Measurements from ENCODE around the gene RNF220. TPM values are rescaled to one million over a fixed set of nuclear protein-coding genes. Genes with fewer than 3 reads are reported as not detected.

Gene RNF220
- total and polyA plus RNA-seq, 2 of the 13 experiments (the other 11 are each of a cell fraction or from before 2014, with no cell fraction given) = 48.2 to 72.1 TPM

- Histone ChIP-seq H2AFZ (ENCODE audit: low read length) (no peak overlapping the region), H3K79me2 (ENCODE audit: insufficient read depth, low read length) (peaks cover 22% of the 10 kb centered on the region), H3K27ac (ENCODE audit: extremely low read length, insufficient read depth, low read length) (no peak overlapping the region), H3K9ac (ENCODE audit: insufficient read depth, low read depth, low read length) (no peak overlapping the region), H3K4me1 (ENCODE audit: insufficient read depth, low read length) (peaks cover 29% of the 10 kb centered on the region), H3K4me2 (ENCODE audit: low read depth, low read length) (no peak overlapping the region), H3K36me3 (replicated peaks in 1 of 2; ENCODE audit: control insufficient read depth in 1 of 2, insufficient read depth in 2 of 2, low read length in 2 of 2) (peaks cover 5 to 19% of the 10 kb centered on the region in 2 experiments; a peak in 4 of 5 replicates), H4K20me1 (ENCODE audit: insufficient read depth, low read length) (peaks cover 4% of the 10 kb centered on the region), H3K9me3 (ENCODE audit: low read length) (no peaks in the 10 kb centered on the region), H3K27me3 (ENCODE audit: control insufficient read depth in 1 of 2, insufficient read depth in 2 of 2, low read length in 2 of 2) (peaks cover 0 to 16% of the 10 kb centered on the region in 2 experiments; a peak in 2 of 5 replicates), H3K4me3 (replicated peaks in 1 of 3; ENCODE audit: insufficient read depth in 1 of 3, low read depth in 2 of 3, low read length in 3 of 3) (no peak overlapping the region)
- intact Hi-C loops (cut with micrococcal nuclease; ENCODE audit: unreplicated experiment) (no loop called here), in situ Hi-C loops (cut with HindIII; ENCODE audit: extremely low pct_ligation_motif_present, low pct_unique_long_range_greater_than_20kb) (no loop called here)
- FAIRE-seq (no peak), ATAC-seq (no peak), DNase-seq (ENCODE audit: low spot score) (no peak)
- 82% methylated on average over 10 of the region's 10 CpGs for WGBS (ENCODE audit: low lambda C conversion rate)
- POLR2A ChIA-PET = no interaction called here
- CTCF ChIA-PET (ENCODE audit: low intra/inter-chr PET ratio, low total read pairs) = no interaction called here
- no TSS peak for BruUV-seq (replicated peaks)
- TF ChIP-seq CEBPG (CRISPR knock-in tag; IDR thresholded peaks at IDR 0.05) = 0 out of 2 replicates have a peak, but pooled peaks have one; percentile 5
- TF ChIP-seq CEBPB (IDR thresholded peaks at IDR 0.05; ENCODE audit: borderline replicate concordance, low read depth, low read length) = peak; percentile 53
- no peak for TF ChIP-seq ZMAT3 (CRISPR knock-in tag; conservative IDR thresholded peaks at IDR 0.05)
- no peak for TF ChIP-seq ZNF775 (CRISPR knock-in tag; IDR thresholded peaks at IDR 0.05; ENCODE audit: borderline replicate concordance)
Measured at GRCh38 chr1:44411861-44412260, 6.8 kb downstream of the RNF220 start.

GRCh38 chr1:44412601-44413000, 7.5 kb downstream of the RNF220 start:
- FAIRE-seq = no peak
- BruUV-seq (replicated peaks) = no TSS peak

More at GRCh38 chr1:44412601-44413000, 7.5 kb downstream of the RNF220 start:
- Histone ChIP-seq H2AFZ (ENCODE audit: low read length) (no peak overlapping the region), H3K27ac (ENCODE audit: extremely low read length, insufficient read depth, low read length) (no peak overlapping the region), H4K20me1 (ENCODE audit: insufficient read depth, low read length) (peaks cover 5% of the 10 kb centered on the region), H3K4me3 (replicated peaks in 1 of 3; ENCODE audit: insufficient read depth in 1 of 3, low read depth in 2 of 3, low read length in 3 of 3) (no peak overlapping the region), H3K36me3 (replicated peaks in 1 of 2; ENCODE audit: control insufficient read depth in 1 of 2, insufficient read depth in 2 of 2, low read length in 2 of 2) (peaks cover 5 to 19% of the 10 kb centered on the region in 2 experiments; a peak in 4 of 5 replicates), H3K9ac (ENCODE audit: insufficient read depth, low read depth, low read length) (no peak overlapping the region), H3K4me2 (ENCODE audit: low read depth, low read length) (no peak overlapping the region), H3K4me1 (ENCODE audit: insufficient read depth, low read length) (peaks cover 36% of the 10 kb centered on the region), H3K27me3 (ENCODE audit: control insufficient read depth in 1 of 2, insufficient read depth in 2 of 2, low read length in 2 of 2) (peaks cover 0 to 23% of the 10 kb centered on the region in 2 experiments; a peak in 2 of 5 replicates), H3K9me3 (ENCODE audit: low read length) (no peaks in the 10 kb centered on the region), H3K79me2 (ENCODE audit: insufficient read depth, low read length) (peaks cover 22% of the 10 kb centered on the region)
- in situ Hi-C loops (cut with HindIII; ENCODE audit: extremely low pct_ligation_motif_present, low pct_unique_long_range_greater_than_20kb) = no loop called here
- ATAC-seq (no peak), DNase-seq (ENCODE audit: low spot score) (no peak)
- POLR2A ChIA-PET = no interaction called here
- CTCF ChIA-PET (ENCODE audit: low intra/inter-chr PET ratio, low total read pairs) = no interaction called here
- intact Hi-C loops (cut with micrococcal nuclease; ENCODE audit: unreplicated experiment) = no loop called here
- WGBS (ENCODE audit: low lambda C conversion rate) = 76% methylated on average over 6 of the region's 7 CpGs
- no peak for TF ChIP-seq CC2D1A (CRISPR knock-in tag; IDR thresholded peaks at IDR 0.05)
- TF ChIP-seq PATZ1 (CRISPR knock-in tag; IDR thresholded peaks at IDR 0.05) = no peak
- no peak for TF ChIP-seq ZNF556 (CRISPR knock-in tag; IDR thresholded peaks at IDR 0.05; ENCODE audit: borderline replicate concordance)
- TF ChIP-seq TMF1 (CRISPR knock-in tag; IDR thresholded peaks at IDR 0.05; ENCODE audit: low read depth) = no peak
- TF ChIP-seq BHLHE40 (IDR thresholded peaks at IDR 0.05; ENCODE audit: low read length) = no peak
